Inflammatory macrophage treated with lipopolysaccharide for 1 hour (primary cell): ENCODE measurements around the gene KIRREL3.

ENCODE experiments used
- DNase-seq, 2 donors: peaks; one replicate each; pipeline ENCODE4 v3.0.0-alpha.2; 2020 to 2022

The KIRREL3 gene

DNA sequence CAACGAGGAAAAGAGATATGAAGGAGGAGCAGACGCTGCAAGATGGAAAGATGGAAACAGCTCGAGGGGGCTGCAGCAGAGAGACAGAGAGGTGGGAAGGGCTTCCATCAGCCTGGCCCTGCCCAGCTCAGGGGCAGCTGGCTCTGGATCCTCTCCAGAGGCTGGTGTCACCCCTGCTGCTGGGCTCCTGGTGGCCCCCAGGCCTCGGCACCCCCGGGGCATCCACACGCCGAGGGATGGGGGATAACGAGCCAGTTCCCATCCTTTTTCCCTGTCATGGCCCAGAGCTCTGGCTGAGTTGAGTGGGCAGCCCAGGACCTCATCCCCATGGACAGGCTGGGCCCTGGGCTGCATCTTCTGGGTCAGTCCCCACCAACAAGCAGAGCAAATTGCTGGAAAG, 542.8 kb downstream of the KIRREL3 start:
- no peak for DNase-seq

DNA sequence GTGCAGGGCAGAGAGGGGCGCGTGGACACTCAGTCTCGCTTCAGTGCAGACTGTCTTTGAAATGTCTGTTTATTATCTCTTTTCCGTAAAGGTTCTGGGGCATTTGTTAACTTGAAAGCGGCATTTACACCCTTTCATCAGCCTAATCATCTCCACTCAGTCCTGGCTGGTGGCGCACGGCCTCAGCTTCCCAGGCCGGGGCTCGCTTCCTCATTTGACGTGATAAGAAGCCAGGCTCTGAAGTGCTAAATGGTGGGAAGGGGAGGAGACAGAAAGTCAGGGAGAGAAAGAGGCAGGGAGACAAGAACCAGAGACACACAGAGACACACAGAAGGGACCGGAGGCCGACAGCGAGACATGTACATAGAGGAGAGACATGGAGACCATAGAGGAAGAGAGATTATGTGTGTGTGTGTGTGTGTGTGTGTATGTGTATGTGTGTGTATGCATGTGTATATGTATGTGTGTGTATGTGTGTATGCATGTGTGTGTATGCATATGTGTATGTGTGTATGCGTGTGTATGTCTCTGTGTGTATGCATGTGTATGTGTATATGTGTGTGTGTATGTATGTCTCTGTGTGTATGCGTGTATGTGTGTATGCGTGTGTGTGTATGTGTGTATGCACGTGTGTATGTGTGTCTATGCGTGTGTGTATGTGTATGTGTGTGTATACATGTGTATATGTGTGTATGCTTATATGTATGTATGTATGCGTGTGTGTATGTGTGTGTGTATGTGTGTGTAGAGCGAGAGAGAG, 543.6 kb downstream of the KIRREL3 start:
- DNase-seq = no peak

DNA sequence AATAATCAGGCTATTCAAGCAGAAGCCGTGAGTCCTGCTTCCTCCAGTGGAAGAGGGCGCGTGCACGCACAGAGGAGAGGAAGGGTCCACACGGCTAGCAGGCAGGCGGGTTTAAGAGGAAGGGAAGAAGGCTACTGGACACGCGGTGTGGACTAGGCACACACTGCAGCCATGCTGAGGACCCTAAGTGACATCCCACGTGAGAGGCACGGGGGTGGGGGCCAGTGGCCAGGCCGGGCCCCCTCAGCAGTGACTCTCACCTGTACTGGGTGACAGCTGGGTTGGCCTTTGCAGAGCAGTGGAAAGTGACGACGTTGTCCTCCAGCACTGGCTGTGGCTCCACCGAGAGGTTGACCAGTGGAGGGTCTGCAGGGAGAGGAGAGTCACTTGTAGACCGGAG, 544.5 kb downstream of the KIRREL3 start:
- no peak for DNase-seq

DNA sequence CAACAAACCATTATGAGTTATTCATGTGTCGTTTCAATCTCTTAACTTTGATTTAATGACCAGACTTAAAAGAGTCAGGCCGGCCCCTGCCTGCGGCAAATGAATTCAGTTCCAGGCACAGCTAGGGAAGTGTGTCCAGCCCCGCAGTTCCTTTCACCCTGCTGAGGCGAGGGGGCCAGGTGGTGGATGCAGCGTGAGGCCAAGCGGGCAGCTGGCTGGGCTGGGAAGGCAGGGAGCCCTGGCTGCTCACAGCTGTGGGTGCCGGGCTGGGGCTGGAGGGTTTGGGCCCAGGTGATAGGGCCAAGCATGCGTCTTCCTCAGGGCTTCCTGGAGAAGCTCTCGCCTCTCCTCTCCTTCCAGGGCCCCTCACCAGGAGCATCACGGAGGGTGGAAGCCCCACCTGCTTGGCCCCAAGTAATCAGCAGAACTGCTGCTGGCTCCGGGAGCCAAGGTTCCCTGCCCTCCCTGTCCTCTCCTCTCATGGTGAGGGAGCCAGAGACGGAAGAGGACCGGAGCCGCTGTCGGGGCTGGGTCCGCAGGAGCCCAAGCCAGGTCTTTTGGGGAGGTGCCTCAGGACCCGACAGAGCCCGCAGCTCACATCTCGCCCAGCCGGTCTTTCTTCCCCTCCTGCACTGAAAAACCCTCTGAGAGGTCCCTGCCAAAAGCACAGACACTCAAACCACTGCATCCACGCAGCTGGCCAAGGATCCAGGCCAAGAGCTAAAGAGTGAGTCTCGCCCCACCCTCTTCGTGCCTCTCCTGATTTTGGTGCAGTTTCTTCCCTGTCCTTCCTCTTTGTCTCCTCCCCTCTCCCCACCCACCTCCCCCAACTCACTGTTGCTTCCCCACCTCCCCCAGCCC, 548.1 kb downstream of the KIRREL3 start:
- DNase-seq = no peak

DNA sequence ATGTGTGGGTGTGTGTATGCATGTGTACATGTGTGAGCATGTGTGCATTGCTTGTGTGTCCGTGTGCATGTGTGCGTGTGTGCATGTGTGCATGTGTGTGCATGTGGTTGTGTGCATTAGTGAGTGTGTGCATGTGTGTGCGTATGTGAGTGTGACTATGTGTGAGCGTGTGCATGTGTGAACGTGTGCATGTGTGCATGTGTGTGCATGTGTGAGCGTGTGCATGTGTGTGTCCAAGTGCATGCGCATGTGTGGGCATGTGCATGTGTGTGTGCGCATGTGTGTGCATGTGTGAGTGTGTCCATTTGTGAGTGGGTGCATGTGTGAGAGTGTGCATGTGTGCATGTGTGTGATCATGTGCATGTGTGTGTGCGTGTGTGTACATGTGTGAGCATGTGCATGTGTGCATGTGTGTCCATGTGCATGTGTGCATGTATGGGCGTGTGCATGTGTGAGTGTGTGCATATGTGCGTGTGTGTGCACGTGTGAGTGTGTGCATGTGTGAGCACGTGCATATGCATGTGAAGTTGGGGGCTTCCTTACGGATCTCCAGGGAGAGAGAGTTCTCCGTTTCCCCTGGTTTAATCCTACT, 549.3 kb downstream of the KIRREL3 start:
- no peak for DNase-seq

DNA sequence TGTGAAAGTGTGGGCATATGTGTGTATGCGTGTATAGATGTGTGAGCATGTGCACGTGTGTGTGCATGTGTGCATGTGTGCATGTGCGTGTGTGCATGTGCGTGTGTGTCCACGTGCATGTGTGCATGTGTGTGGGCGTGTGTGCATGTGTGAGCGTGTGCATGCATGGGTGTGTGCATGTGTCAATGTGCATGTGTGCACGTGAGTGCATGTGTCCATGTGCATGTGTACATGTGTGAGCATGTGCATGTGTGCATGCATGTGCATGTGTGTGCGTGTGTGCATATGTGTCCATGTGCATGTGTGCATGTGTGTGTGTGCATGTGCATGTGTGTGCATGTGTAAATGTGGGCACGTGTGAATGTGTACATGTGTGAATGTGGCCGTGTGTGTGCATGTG, 549.8 kb downstream of the KIRREL3 start:
- no peak for DNase-seq

DNA sequence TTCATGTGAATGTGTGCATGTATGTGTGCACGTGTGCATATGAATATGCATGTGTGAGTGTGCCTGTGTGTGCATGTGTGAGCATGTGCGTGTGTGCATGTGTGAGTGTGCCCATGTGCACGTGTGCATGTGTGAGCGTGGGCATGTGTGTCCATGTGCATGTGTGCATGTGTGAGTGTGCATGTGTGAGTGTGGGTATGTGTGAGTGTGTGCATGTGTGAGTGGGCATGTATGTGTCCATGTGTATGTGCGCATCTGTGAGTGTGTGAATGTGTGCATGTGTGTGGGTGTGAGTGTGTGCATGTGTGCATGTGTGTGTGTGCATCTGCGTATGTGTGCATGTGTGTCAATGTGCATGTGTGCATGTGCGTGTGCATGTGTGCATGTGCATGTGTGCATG, 550.4 kb downstream of the KIRREL3 start:
- DNase-seq = no peak

DNA sequence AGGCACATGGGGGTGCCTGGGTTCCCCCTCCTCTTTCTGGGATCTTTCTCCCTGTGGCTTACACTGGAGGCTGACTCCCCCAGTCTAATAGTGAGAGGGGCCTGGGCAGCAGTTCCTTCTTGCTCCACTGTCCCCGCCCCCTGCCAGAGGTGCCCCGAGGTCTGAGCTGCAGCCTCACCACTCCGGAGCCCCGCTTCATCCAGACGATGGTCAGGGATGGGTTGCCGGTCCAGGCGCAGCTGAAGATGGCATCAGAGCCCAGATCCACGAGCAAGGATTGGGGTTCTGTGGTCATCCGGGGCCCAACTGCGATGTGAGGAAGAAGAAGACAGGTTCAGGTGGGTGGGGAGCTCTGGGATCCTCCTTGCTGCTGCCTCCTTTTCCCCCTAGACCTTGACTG, 554.0 kb downstream of the KIRREL3 start:
- DNase-seq = no peak

DNA sequence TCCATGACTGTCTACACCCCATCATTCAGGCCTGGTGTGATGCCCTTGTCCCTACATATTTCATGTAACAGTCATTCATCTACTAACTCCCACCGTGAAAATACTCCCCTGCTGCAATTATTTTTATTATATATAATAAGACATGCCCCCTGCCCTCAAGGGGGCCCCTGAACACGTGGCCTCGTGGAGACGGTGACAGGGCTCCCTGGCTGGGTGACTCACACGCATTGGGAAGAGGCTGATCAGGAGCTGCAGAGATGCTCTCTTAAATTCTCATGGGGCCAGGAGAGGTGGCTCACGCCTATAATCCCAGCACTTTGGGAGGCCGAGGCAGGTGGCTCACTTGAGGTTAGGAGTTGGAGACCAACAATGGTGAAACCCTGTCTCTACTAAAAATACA, 556.5 kb downstream of the KIRREL3 start:
- DNase-seq = no peak

DNA sequence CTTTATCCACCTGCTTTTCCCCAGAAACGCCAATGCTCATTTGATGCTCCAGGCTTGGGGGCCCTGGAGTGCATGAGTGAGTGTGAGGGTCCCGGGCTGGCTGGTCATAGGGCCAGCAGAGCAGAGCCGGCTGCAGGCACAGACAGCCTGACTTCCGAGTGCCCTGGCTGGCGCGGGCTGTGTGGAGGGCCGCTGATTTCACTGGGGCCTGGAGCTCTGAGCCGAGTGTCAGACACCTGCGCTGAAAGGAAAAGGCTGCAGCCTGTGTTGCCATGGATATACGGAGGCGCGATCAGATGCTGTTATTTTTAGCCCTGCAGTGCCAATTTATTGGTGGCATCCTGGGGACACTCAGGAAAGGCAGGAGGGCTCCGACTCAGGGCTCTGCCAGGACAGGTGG, 557.5 kb downstream of the KIRREL3 start:
- DNase-seq = no peak

DNA sequence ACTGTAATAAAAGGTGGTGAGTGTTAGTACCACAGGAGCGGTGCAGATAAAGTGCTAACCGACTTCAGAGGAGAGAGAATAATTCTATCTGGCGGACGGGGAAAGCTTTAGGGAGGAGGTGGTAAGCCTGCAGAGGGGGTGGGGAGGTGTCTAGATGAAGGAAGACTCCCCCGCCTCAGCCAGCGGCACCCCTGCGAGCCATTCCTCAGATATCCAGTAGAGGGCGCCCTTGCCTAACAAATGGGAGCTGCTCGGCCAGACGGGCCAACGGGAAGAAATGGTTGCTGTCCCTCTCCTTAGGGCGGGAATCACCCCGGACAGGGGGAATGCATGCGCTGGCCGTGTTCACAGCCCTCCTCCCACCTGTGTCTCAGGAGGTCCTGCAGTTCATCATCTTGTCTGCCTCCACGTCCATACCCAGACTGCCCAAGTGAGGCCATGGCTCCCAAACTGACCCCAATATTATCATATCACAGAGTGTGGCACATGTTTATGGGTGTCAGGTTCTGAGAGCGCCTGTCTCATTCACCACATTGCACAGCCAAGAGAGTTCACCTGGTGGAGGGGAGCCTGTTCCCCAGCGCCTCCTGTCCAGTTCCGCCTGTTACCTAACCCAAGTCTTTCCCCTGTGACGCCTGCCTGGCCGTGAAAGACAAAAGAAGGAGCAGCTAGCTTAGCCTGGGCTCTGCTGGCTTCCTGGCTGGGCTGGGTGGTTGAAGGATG, 559.6 kb downstream of the KIRREL3 start:
- DNase-seq = peak; percentile 42 to 90

DNA sequence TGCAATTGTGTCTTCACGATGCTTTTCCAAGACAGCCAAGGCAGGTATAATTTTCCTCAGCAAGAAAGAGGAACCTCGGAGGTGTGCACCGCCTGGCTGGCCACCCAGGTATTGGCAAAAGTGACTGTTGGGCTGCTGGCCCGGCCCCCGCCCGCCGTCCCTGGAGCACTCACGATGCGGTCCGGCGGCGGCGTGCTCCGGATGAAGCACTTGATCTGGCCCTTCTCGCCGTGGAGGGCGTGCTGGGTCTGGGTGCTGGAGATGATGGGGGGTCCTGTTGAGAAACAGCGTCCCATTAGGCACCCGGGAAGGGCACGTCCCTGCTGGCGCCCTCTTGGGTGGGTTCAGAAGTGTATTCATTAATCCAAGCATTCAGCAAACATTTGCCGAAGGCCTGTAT, 560.3 kb downstream of the KIRREL3 start:
- DNase-seq = no peak

DNA sequence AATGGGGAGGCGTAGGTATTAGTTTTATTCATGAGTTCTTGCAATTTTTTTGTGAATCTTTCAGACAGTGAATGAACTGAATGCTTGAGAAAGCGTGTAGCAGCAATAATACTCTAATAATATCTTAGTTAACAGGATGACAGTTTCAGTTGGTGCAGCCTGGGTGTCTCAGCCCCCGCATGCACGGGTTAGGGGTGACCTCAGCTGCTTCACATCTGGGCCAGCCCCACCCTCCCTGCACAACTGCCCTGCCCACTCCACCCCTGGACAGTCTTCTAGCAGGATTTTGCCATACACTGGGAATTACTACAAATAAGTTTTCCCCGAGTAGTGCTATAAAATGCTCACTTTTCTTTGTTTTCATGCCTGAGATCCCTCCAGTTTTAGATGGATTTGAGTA, 561.9 kb downstream of the KIRREL3 start:
- DNase-seq = peak in 1 of 2 donors; percentile 51

DNA sequence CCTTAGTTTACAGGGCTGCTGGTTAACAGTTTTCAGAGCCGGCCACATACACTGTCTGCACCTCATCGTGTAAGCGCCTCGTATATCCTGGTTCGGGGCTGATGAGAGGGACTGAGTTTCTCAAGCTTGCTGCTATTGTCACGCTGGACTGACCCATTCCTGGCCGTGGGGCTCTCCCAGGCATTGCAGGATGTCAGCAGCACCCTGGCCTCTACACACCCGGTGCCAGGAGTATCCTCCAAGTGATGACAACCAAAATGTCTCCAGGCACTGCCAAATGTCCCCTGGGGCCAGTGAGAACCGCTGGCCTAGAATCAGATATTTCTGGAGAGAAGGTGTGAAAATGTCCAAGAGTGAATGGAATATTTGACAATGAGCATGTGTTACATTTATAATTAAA, 562.3 kb downstream of the KIRREL3 start:
- DNase-seq = no peak

DNA sequence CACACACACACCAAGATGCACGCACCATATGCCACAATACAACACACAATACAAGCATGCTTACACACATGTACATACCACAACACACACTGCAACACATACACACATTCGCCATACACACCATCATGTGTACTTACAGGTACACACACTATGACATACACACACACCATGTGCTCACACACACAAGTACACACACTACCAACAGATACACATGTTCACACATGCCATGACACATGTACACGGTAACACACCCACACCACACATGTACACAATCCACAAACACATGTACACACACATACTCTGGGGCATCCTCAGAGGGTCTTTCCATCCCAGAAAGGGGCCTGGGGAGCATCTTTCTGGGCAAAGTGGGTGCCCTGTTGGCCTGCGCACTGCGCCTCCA, 562.8 kb downstream of the KIRREL3 start:
- DNase-seq = no peak

DNA sequence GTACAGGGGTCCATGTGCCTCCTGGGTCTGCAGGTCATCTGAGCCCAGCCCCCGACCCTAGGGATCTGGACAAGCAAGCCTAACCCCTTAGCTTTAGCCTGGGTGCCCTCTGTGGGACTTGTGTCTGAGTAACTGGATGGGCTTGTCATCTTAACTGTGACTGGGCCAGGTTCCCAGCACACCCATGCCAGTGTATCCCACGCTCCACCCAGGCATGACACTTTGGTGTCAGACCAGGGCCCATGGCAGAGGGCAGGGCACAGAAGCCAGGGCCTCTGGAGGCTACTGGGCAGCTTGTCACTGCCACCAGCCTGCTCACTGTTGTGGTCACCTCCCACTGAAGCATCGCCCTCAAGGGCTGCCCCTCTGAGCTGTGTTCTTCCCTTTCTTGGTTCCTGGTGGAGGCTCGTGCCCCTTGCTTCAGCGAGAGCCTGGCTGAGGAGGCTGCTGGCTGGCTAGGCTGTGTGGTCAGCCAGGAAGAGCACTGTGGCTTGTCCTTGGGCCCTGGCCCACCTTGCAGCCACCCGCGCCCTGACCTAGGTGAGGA, 564.3 kb downstream of the KIRREL3 start:
- DNase-seq = peak in 1 of 2 donors; percentile 28

DNA sequence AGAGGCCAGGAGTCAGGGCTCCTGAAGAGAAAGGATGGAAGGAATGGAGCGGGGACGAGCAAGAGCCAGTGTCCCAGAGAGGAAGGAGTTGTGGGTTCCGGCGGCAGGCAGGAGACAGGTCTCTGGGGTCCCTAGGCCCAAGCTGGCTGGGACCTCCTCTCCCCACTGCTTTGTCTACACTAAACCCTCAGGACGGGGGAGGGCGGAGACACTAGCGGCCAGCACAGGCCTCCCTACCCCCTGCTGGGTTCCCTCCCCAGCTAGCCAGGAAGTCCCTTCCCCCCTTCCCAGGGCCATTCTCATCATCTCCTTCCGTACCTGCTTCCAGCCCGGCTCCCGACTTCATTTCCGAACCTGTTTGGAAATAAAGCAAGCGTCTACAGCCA, 565.6 kb downstream of the KIRREL3 start:
- DNase-seq = no peak

DNA sequence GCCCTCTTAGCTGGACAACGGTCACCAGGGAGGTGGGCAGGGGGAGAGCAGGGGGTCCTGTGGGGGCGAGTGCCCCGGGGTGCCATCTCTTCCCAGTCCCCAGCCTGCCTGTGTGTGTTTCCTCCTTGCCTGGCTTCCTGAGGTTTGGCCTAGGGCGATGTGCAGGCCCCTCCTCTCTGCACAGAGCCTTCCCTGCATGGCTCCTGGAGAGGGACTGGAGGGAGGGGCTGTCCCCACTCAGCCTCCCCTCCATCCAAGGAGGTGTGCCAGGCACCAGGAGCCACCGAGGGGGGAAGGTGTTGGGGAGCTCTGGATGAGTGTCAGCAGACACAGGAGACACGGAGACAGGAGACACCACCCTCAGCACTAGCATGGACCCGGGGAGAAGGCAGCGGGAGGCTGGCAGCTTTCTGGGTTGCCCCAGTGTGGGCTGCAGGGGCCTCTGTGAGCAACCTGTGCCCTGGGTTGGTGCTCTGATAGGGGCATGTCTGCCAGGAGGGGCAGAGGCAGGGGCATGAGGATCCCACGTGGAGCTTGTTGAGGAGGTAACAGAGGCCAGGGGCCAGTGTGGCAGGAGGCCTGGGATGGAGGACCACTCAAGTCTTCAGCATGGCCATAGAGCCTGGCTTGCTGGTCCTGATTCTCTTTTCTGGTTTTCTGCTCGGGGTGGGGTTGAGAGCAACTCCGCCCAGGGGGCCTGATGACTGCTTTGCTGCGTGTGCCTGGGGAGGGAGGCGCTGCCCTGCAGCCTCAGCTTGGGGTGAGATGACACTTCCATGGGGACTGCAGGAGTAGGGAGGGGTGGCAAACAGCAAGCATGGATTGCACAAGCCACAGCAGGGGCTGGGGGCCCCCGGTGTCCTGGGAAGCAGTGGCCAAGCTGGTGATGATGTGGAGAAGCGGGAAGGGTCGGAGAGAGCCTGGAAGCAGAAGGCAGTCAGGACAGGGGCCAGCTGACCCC, 566.3 kb downstream of the KIRREL3 start:
- DNase-seq = no peak

DNA sequence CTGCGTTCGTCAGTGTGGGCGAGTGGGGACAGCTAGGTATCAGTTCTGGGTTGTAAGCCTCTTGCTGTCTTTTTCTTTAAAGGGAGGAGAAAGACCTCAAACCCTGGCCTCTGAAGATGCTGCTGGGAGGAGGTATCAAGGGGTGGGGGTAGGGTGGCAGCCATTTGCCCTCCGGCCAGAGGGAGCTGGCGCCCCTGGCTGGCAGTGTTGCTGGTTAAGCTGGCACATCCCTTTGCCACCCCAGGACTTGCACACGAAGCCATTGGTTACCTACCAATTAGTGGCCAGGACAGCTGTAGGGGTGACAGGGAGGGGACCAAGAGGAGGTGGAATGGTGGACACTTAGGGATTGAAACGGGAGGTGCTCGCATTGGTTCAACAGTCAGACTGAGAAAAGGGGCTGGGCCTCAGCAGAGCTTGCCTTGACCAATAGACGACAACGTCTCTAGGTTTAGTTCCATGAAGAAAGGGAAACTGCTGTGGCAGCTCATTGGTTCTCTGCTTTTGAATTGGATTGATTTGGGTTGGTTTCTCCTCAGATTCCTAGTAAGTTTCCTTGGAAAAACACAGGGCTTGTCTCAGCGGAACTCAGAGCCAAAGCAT, 567.2 kb downstream of the KIRREL3 start:
- DNase-seq = no peak

DNA sequence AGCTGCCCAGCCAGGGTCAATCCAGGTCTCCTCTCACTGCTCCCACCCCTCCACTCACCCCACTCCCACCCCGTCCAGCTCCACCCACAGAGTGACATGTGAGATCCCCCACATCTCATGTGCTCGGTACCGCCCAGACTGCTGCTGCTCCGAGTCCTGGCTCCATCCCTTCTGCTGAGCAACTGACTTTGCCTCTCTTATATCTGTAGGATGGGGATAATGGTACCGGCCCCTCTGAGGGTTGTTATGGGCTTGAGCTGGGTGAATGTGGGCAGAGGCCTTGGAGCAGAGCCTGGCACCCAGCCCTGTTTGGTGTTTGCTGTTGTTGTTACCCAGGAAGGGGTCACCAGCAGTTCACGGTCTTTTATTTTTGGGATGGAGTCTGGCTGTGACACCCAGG, 568.0 kb downstream of the KIRREL3 start:
- no peak for DNase-seq

DNA sequence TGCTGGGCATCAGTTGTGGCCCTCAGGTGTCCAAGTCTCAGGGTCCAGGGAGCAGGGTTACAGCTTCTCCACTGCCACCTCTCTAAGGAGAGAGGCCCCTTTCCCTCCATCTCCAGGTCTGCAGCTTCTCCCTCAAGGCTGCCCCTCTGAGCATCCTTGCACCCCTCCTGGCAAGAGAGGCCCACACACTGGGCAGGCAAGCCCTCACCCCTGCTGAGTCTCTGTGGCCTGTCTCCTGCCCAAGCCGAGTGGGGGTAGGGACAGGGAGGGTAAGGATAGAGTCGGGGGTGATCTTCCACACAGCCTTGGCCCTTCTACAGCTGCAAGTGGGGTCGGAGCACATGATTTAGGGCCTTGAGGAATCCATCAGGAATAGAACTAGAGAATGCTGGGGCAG, 568.5 kb downstream of the KIRREL3 start:
- DNase-seq = no peak
